GM18951 (cell line): ENCODE results near the gene PITX3.
"Not testable (repeated sequence)": the region's sequence is repeated elsewhere in the genome, so short reads cannot be mapped to it uniquely, and the experiment has no call there.

ENCODE experiments used
- POLR2A ChIP-seq: IDR thresholded peaks from 4 replicates; pipeline ENCODE4 v1.6.1; 2011; ENCODE audit warnings: mild to moderate bottlenecking; ENCODE audit not compliant: insufficient read length, insufficient read depth; ENCODE audit errors: extremely low read depth
- in situ Hi-C: fragments of 300-500 bp; cut with MboI; formaldehyde crosslinking; loops from one replicate; pipeline ENCODE4 v1.12.0; 2022; ENCODE audit warnings: low sequenced_read_pairs, mixed read lengths, inconsistent platforms; ENCODE audit not compliant: unreplicated experiment

The PITX3 gene

DNA sequence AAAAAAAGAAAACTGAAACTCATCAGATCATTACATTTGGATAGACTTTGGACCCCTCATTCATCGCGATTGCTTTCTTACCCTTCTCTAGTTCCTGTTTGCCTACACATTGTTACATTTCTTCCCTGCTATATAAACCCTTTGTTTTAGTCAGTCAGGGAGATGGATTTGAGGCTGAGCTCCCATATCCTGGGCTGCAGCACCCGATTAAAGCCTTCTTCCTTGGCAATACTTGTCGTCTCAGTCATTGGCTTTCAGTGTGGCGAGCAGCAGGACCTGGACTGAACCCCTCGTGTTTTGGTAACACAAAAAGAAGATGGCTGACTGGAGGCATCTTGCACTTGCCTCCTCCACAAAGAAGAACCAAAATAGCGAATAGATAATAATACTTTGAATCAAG, 49.4 kb downstream of the PITX3 start:
- in situ Hi-C loops = no loop called here
- TF ChIP-seq POLR2A = no peak

- in situ Hi-C loops = not testable (repeated sequence)
Measured at GRCh38 chr10:102188941-102189898, 52.1 kb downstream of the PITX3 start.

GRCh38 chr10:102188298-102188940, 52.9 kb downstream of the PITX3 start:
- TF ChIP-seq POLR2A = no peak
- in situ Hi-C loops = no loop called here

- in situ Hi-C loops = no loop called here
- no peak for TF ChIP-seq POLR2A
Measured at GRCh38 chr10:102185811-102186527, 55.3 kb downstream of the PITX3 start.

- no peak for TF ChIP-seq POLR2A
- in situ Hi-C loops = no loop called here
Measured at GRCh38 chr10:102185272-102185671, 56.0 kb downstream of the PITX3 start.

DNA sequence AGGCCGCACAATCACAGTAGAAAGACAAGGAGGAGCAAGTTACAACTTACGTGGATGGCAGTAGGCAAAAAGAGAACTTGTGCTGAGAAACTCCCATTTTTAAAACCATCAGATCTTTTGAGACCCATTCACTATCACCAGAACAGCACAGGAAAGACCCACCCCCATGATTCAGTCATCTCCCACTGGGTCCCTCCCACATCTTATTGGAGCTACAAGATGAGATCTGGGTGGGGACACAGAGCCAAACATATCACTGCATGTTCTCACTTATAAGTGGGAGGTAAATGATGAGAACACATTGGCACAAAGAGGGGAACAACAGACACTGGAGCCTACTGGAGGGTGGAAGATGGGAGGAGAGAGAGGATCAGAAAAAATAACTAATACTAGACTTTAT, 56.7 kb downstream of the PITX3 start:
- in situ Hi-C loops = no loop called here
- TF ChIP-seq POLR2A = no peak
